Transverse colon (tissue), 4 donors: ENCODE measurements around the gene HTR2B. TPM values are rescaled to one million over a fixed set of nuclear protein-coding genes. Genes with fewer than 3 reads are reported as not detected.
A peak's percentile ranks its signal among the peaks of the same experiment; 100 is the strongest.

Experiments
- DNase-seq: peaks from one replicate; pipeline ENCODE4 v3.0.0-alpha.2; 2019
- H3K27ac ChIP-seq, 4 donors: fragments of 200-600 bp; sonication (generic); 2 replicates each; pipeline ENCODE4 v1.5.1; 2016 to 2018; ENCODE audit warnings: inconsistent platforms in 4 of 4
- H3K27me3 ChIP-seq: fragments of 200-600 bp; sonication (generic); 2 replicates; pipeline ENCODE4 v1.5.1; 2017; ENCODE audit warnings: inconsistent platforms
- H3K36me3 ChIP-seq, 4 donors: fragments of 200-600 bp; sonication (generic); 2 replicates each; pipeline ENCODE4 v1.5.1; 2017 to 2019; ENCODE audit warnings: inconsistent platforms in 4 of 4
- H3K4me1 ChIP-seq, 4 donors: fragments of 200-600 bp; sonication (generic); 2 replicates each; pipeline ENCODE4 v1.5.1; 2017 to 2020; ENCODE audit warnings: inconsistent platforms in 4 of 4
- H3K4me3 ChIP-seq, 4 donors: fragments of 200-600 bp; sonication (generic); 1 replicate in 1 of 4; 2 replicates in 3 of 4; pipeline versions ENCODE4 v1.5.1 to v1.6.1; 2017 to 2019; ENCODE audit warnings: inconsistent platforms in 4 of 4
- H3K9me3 ChIP-seq, 2 donors: fragments of 200-600 bp; sonication (generic); 2 replicates each; pipeline ENCODE4 v1.5.1; 2017 to 2019; ENCODE audit warnings: inconsistent platforms in 2 of 2
- EP300 ChIP-seq: sonication (generic); formaldehyde crosslinking; IDR thresholded peaks from one replicate; pipeline ENCODE4 v1.6.1; 2017; ENCODE audit warnings: antibody characterized with exemption, low read depth
- POLR2A ChIP-seq: fragments of 450-650 bp; IDR thresholded peaks from one replicate; pipeline ENCODE4 v1.6.1; 2016; ENCODE audit warnings: antibody characterized with exemption, mild to moderate bottlenecking, moderate library complexity
- POLR2AphosphoS5 ChIP-seq, 3 donors: sonication (generic); formaldehyde crosslinking; IDR thresholded peaks; one replicate each; pipeline ENCODE4 v1.6.1; 2016; ENCODE audit warnings: antibody characterized with exemption in 3 of 3
- WGBS, 2 donors: methylation state at CpG; one replicate each; pipeline ENCODE4 v1.1.5; 2018; ENCODE audit warnings: low coverage in 1 of 2; 5-methylcytosine and 5-hydroxymethylcytosine counted together
- in situ Hi-C, 4 donors: fragments of 200-750 bp; cut with MboI; loops; one replicate each; pipeline versions ENCODE4 v1.15.0 to v1.15.1; 2017; ENCODE audit warnings: low sequenced_read_pairs in 3 of 4, low pct_ligation_motif_present in 1 of 4, low pct_unique_long_range_greater_than_20kb in 1 of 4
- intact Hi-C: fragments of 100-400 bp; cut with DNase I; formaldehyde crosslinking; loops from one replicate; pipeline ENCODE4 v1.15.1; 2023; ENCODE audit warnings: low total_unique reads
- total RNA-seq, 4 donors: library from RNA; depleted of rRNA; stranded (reverse); fragments of >200 nt; gene quantifications; one replicate each; pipeline ENCODE4 v1.1.0, GENCODE V29; 2016
- TF ChIP-seq, protein P1 (sequence below), 5 experiments: fragments of 200-600 bp in 3 of 5; fragments of 450-650 bp in 2 of 5; sonication (generic) in 3 of 5; IDR thresholded peaks; 1 replicate in 2 of 5; 2 replicates in 3 of 5; pipeline ENCODE4 v1.5.1; 2016 to 2017; ENCODE audit warnings: antibody characterized with exemption in 5 of 5, inconsistent platforms in 3 of 5, mild to moderate bottlenecking in 2 of 5, moderate library complexity in 1 of 5

Gene HTR2B
- total RNA-seq, 4 donors from 2014 or later: 0.40 to 6.2 (median 0.82) TPM; not detected in 1

DNA sequence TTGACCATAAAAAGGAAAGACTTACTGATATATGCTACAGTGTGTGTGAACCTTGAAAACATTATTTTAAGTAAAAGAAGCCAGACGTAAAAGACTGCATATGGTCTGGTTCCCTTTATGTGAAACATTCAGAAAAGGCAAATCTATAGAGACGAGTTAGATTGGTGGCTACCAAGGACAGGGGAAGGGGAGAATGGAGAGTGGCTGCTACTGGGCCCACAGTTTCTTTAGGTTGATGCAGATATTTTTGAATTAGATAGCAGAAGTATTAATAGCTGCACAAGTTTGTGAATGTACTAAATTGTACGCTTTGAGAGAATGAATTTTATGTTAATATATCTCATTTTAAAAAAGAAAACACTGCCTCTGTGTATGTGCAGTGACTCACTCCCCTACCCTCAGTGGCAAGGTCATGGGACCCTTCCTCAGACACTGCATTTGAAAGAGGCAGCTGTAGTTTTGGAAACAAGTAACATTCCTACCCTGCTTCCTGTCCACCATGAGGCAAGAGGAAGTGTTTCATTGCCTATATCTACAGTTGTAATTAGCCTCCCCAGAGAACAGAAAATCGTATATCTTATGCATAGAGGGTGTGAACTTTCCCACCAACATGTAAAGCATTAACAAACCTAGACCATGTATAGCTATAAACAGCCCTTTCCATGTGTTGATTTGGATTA lies 43.8 kb upstream of the HTR2B start:
- in situ Hi-C loops (no loop called here), intact Hi-C loops (no loop called here)
- no peak overlapping the region for H3K27ac ChIP-seq
- no peaks in the 10 kb centered on the region for H3K9me3 ChIP-seq
- 77 to 83% methylated on average over 3 to 4 of the region's 4 CpGs for WGBS, 2 donors
- no peaks in the 10 kb centered on the region for H3K27me3 ChIP-seq
- DNase-seq: no peak
- peaks cover 0 to 59% (median 16%) of the 10 kb centered on the region in 4 donors for H3K36me3 ChIP-seq
- H3K4me3 ChIP-seq: no peak overlapping the region
- TF ChIP-seq, protein P1, sequence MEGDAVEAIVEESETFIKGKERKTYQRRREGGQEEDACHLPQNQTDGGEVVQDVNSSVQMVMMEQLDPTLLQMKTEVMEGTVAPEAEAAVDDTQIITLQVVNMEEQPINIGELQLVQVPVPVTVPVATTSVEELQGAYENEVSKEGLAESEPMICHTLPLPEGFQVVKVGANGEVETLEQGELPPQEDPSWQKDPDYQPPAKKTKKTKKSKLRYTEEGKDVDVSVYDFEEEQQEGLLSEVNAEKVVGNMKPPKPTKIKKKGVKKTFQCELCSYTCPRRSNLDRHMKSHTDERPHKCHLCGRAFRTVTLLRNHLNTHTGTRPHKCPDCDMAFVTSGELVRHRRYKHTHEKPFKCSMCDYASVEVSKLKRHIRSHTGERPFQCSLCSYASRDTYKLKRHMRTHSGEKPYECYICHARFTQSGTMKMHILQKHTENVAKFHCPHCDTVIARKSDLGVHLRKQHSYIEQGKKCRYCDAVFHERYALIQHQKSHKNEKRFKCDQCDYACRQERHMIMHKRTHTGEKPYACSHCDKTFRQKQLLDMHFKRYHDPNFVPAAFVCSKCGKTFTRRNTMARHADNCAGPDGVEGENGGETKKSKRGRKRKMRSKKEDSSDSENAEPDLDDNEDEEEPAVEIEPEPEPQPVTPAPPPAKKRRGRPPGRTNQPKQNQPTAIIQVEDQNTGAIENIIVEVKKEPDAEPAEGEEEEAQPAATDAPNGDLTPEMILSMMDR (IDR thresholded peaks at IDR 0.05): no peak
- TF ChIP-seq POLR2AphosphoS5 (IDR thresholded peaks at IDR 0.05) (no peak), POLR2A (no peak), EP300 (no peak)
- H3K4me1 ChIP-seq: no peaks in the 10 kb centered on the region

DNA sequence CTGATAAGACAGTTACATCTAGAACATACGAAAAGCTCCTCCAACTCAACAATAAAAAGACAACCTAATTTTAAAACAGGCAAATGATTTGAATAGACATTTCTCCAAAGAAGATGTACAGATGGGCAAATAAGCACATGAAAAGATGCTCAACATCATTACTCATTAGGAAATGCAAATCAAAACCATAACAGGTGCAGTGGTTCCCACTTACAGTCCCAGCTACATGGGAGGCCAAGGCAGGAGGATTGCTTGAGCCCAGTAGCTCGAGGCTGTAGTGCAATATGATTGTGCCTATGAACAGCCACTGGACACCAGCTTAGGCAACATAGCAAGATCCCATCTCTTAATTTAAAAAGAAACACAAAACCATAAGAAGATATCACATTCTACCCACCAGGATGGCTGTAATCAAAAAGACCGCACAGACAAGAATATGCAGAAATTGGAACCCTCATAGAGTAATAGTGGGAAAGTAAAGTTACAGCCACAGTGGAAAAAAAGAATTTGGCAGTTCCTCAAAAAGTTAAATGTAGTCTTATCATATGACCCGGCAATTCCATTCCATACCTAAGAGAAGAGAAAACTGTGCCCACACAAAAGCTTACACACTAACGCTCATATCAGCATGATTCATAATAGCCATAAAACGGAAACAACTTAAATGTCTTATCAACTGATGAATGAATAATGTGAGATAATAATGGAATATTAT lies 43.1 kb upstream of the HTR2B start:
- Histone ChIP-seq H3K27me3 (no peaks in the 10 kb centered on the region), H3K36me3 (peaks cover 0 to 55% (median 16%) of the 10 kb centered on the region in 4 donors), H3K27ac (no peak overlapping the region), H3K4me1 (peaks cover 0 to 2% (median 0%) of the 10 kb centered on the region in 4 donors), H3K9me3 (no peaks in the 10 kb centered on the region), H3K4me3 (no peak overlapping the region)
- 74 to 79% methylated on average over 6 of the region's 6 CpGs for WGBS, 2 donors
- in situ Hi-C loops: no loop called here
- no peak for TF ChIP-seq EP300
- TF ChIP-seq POLR2AphosphoS5 (IDR thresholded peaks at IDR 0.05): no peak
- TF ChIP-seq POLR2A: no peak
- TF ChIP-seq, protein P1 (IDR thresholded peaks at IDR 0.05): no peak
- DNase-seq: no peak
- intact Hi-C loops: no loop called here

DNA sequence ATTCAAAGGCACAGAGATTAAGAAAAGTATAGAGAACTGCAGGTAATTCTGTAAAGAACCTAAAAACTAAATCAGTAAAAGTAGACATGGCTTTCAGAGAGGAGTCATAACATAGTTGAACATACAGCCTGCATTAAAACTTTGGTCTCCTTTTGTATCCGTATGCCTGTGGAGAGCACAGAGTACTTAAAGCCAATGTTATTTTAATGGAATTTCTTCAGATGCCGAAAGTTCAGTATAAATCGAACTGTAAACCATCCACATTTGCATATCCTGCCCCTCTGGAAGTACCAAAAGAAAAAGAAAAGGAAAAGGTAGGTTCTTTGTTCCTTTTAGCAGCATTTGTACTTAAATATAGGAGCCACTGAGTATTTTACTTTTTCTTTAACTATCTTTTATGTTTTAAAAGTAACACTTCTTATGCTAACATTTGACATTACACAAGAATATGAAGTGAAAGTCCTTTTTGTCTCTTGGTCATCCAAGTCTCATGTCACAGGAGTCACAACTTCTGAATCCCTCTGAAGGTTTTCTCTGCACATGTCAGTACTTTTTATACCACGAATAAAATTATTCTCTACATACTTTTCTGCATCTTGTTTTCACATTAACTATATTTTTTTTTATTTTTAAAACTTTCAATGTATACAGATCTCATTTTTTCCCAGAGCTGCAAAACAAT lies 38.7 kb upstream of the HTR2B start:
- H3K4me3 ChIP-seq: no peak overlapping the region
- H3K27me3 ChIP-seq: no peaks in the 10 kb centered on the region
- peaks cover 0 to 32% (median 10%) of the 10 kb centered on the region in 4 donors for H3K36me3 ChIP-seq
- H3K27ac ChIP-seq: peak overlapping the region; percentile 8 to 64 (median 46)
- peaks cover 0 to 33% (median 11%) of the 10 kb centered on the region in 4 donors for H3K4me1 ChIP-seq
- WGBS, 2 donors: 75 to 85% methylated on average over 4 of the region's 4 CpGs
- H3K9me3 ChIP-seq: no peaks in the 10 kb centered on the region
- DNase-seq: no peak
- in situ Hi-C loops (no loop called here), intact Hi-C loops (no loop called here)
- TF ChIP-seq POLR2AphosphoS5 (IDR thresholded peaks at IDR 0.05) (no peak), EP300 (no peak), POLR2A (no peak)
- TF ChIP-seq, protein P1 (IDR thresholded peaks at IDR 0.05): no peak

DNA sequence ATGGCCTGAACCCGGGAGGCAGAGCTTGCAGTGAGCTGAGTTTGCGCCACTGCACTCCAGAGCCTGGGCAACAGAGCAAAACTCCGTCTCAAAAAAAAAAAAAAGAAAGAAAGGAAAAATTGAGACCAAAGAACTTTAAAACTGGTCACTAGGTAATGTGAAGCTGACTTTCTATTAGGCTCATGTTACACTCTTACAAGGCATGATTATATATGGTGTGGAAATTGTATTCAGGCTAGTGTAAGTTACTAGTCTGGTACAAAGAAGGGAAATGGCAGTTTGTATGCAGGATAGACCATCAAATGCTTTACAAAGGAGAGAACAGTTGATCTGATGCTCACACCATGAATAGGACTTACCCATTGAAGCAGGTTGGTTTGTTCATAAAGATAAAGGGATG lies 38.2 kb upstream of the HTR2B start:
- Histone ChIP-seq H3K4me1 (peaks cover 0 to 33% (median 11%) of the 10 kb centered on the region in 4 donors), H3K27me3 (no peaks in the 10 kb centered on the region), H3K4me3 (no peak overlapping the region), H3K9me3 (no peaks in the 10 kb centered on the region), H3K27ac (peak overlapping the region; percentile 8 to 64 (median 46)), H3K36me3 (peaks cover 0 to 29% (median 10%) of the 10 kb centered on the region in 4 donors)
- no peak for TF ChIP-seq EP300
- no peak for TF ChIP-seq POLR2AphosphoS5 (IDR thresholded peaks at IDR 0.05)
- in situ Hi-C loops: no loop called here
- DNase-seq: no peak
- intact Hi-C loops: no loop called here
- 94 to 95% methylated on average over 3 of the region's 3 CpGs for WGBS, 2 donors
